ENCODE results near the gene EFCAB7.
"Not testable (repeated sequence)": the region's sequence is repeated elsewhere in the genome, so short reads cannot be mapped to it uniquely, and the experiment has no call there.

GRCh38 chr1:63574203-63574796 is 51.0 kb downstream of the EFCAB7 start:
- TF ChIP-seq CTCF (IDR thresholded peaks at IDR 0.05; ENCODE audit: insufficient read depth, low read depth, low read length); EZH2 (IDR thresholded peaks at IDR 0.05; ENCODE audit: insufficient read depth, low read length): not testable (repeated sequence)

Data from astrocyte (in vitro differentiated cells and primary cell).